GM12865 (cell line): ENCODE results near the gene PRRC2B.
"Not testable (repeated sequence)": the region's sequence is repeated elsewhere in the genome, so short reads cannot be mapped to it uniquely, and the experiment has no call there.

Experiments used
- DNase-seq: peaks from one replicate; pipeline ENCODE4 v3.0.0; 2010; ENCODE audit warnings: low read depth
- H3K4me3 ChIP-seq: 2 replicates; pipeline ENCODE4 v1.5.1; 2011; ENCODE audit warnings: mild to moderate bottlenecking, low read depth, low read length, control low read depth
- TF ChIP-seq, protein P1 (sequence below): IDR thresholded peaks from 2 replicates; pipeline ENCODE4 v1.5.1; 2011; ENCODE audit warnings: low read length, control low read depth, low read depth, inconsistent platforms; ENCODE audit not compliant: insufficient read depth; ENCODE audit errors: missing control alignments

Gene PRRC2B

DNA sequence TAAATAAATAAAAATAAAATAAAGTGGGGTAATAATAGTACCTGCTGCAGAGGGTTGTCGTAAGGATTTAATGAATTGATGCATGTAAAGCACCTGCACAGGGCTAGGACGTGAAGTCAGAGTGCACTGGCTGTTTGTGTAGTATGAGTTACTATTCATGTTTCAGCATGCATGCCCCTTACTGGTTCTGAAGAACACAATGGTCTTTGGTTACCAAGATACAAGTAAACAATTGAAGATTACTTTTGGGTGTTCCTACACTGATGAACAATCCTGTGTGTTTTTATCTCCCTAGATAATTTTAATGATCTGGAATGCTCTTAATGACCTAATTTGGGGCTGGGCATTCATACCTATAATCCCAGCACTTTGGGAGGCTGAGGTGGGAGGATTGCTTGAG, 23.2 kb upstream of the PRRC2B start:
- TF ChIP-seq, protein P1, sequence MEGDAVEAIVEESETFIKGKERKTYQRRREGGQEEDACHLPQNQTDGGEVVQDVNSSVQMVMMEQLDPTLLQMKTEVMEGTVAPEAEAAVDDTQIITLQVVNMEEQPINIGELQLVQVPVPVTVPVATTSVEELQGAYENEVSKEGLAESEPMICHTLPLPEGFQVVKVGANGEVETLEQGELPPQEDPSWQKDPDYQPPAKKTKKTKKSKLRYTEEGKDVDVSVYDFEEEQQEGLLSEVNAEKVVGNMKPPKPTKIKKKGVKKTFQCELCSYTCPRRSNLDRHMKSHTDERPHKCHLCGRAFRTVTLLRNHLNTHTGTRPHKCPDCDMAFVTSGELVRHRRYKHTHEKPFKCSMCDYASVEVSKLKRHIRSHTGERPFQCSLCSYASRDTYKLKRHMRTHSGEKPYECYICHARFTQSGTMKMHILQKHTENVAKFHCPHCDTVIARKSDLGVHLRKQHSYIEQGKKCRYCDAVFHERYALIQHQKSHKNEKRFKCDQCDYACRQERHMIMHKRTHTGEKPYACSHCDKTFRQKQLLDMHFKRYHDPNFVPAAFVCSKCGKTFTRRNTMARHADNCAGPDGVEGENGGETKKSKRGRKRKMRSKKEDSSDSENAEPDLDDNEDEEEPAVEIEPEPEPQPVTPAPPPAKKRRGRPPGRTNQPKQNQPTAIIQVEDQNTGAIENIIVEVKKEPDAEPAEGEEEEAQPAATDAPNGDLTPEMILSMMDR, result no peak
- no peak for DNase-seq
- no peak overlapping the region for H3K4me3 ChIP-seq

DNA sequence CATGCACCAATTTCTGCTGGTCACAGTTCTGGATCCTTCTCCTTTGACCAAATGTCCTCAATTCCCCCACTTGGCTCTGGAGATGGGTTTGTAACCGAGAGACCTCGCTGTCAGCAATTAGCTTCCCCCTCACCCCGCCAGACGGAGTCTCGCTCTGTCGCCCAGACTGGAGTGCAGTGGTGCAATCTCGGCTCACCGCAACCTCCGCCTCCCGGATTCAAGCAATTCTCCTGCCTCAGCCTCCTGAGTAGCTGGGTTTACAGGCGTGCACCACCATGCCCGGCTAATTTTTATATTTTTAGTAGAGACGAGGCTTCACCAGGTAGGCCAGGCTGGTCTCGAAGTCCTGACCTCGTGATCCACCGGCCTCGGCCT, 21.3 kb upstream of the PRRC2B start:
- H3K4me3 ChIP-seq, result peak overlapping the region; percentile 79
- not testable (repeated sequence) for DNase-seq

DNA sequence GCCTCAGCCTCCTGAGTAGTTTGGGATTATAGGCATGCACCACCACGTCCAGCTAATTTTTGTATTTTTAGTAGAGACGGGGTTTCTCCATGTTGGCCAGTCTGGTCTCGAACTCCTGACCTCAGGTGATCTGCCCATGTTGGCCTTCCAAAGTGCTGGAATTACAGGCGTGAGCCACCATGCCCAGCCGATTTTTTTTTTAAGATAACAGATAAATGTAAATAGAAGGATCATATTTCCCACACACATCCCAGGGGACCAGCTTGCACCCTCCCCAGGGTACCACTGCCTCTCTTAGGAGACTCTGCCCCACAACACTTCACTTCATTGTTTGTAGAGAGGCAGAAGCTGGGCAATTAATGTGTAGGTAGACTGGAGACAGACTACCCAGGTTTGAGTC, 19.2 kb upstream of the PRRC2B start:
- DNase-seq, result not testable (repeated sequence)
- H3K4me3 ChIP-seq, result peak overlapping the region; percentile 73; the same call in 1 of the 2 replicates

DNA sequence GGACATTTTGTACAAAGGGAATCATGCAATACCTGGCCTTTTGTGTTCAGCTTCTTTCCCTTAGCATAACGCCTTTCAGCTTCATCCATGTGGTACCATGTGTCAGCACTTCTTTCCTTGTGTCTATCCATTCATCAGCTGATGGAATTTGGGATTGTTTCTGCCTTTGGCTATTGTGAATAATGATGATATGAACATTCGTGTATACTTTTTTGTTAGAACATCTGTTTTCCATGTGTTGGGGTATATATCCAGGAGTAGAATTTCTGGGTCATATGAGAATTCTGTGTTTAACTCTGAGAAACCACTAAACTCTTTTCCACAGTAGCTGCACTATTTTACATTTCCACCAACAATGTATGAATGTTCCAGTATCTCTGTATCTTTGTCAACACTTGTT, 14.8 kb upstream of the PRRC2B start:
- no peak overlapping the region for H3K4me3 ChIP-seq
- DNase-seq, result no peak
- TF ChIP-seq, protein P1, result no peak

DNA sequence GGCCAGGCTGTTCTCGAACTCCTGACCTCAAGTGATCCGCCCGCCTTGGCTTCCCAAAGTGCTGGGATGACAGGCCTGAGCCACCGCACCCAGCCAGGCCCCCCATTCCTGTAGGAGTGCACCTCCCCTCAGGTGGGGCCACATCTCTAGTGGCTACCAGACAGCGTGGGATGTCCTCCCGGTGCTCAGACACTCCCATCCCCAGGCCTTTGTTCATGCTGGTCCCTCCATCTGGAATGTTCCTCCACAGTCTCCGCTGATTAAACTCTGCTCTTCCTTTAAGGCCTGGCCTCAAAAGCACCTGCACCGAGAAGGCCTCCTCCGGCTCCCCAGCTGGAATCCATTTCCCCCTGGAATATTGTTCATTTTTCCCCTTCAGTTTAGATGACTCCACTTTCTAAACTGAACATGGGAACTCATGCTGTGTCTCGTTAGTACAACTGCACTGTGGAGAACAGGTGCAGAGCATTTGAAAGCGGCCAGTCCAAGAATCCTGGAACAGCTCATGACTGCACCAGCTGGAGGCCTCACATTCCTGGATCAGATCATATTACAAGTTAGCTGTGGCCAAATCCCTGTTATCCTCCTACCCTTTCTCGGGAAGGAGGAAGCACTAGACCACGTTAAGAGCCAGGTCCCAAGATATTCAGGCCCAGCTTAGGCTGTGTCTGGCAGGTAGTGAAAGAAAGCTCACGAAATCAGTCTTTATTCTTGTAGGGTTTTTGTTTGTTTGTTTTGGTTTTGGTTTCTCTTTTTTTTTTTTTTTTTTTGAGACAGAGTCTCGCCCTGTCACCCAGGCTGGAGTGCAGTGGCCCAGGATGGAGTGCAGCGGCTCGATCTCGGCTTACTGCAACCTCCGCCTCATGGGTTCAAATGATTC, 10.8 kb upstream of the PRRC2B start:
- H3K4me3 ChIP-seq, result no peak overlapping the region

DNA sequence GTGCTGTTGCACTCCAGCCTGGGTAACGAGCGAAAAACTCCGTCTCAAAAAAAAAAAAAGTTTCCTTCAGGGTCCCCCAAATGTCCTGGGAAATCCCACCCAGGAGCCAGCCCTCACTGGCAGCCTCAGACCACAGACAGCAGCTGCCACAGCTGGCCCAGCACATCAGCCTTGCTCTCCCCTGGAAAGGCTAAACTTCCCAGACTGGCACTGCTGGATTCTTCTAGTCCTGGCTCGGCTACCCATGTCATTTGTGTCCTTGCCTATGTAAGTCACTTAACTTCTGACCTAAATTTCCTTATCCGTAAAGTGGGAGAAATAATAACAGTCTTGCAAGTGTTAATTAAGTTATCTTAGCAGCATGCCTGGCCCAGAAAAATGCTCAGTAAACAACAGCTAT, 8.6 kb upstream of the PRRC2B start:
- TF ChIP-seq, protein P1, result no peak
- no peak for DNase-seq
- H3K4me3 ChIP-seq, result no peak overlapping the region

More for the DNA sequence above, 10.8 kb upstream of the PRRC2B start:
- TF ChIP-seq, protein P1, result no peak
- no peak for DNase-seq

DNA sequence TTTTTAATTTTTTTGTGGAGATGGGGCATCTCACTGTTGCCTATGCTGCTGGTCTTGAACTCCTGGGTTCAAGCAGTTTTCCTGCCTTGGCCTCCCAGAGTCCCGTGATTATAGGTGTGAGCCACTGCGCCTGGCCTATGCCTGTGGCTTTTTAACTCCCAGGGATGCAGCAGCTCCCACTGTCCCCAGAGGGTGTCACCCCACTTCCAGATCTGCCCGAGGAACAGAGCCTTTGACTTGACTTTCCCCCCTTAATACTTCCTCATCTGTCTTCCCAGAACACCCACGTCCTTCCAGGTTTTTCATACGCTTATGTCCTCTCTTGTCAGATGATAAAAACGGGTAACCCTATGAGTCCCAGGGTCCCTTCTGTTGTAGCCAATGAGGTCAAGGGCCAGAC, 7.6 kb upstream of the PRRC2B start:
- no peak for DNase-seq
- TF ChIP-seq, protein P1, result peak; percentile 7
- no peak overlapping the region for H3K4me3 ChIP-seq

DNA sequence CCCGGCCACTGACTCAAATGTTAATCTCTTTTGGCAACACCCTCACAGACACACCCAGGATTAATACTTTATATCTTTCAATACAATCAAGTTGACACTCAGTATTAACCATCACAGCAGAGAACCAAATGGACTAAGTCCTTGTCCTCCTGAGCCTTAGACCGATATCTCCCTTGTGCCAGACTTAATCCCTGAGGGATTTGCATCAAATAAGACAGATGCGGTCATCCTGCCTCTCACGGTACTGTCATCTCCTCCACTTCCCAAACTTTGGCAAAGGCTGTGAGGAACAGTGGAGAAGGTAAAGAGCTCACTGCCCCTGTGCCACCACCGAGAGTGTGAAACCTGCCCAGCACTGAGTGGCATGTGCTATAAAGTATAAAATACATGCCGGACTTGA, 6.5 kb upstream of the PRRC2B start:
- TF ChIP-seq, protein P1, result no peak
- DNase-seq, result no peak
- no peak overlapping the region for H3K4me3 ChIP-seq
